T-helper 1 cell treated with Interleukin-12 subunit alpha and Interleukin-12 subunit beta and Interleukin-4 antibody, amounts not matched to agents 30 μg/mL and 1 μg/mL, for 36 hours (primary cell): Measurements from ENCODE around the gene NACAD.

ENCODE experiments used
- H3K27ac Mint-ChIP-seq: one replicate; pipeline ENCODE4 v1.8.0; 2021; ENCODE audit warnings: mild to moderate bottlenecking, mixed read lengths
- H3K27me3 Mint-ChIP-seq: one replicate; pipeline ENCODE4 v1.8.0; 2021; ENCODE audit warnings: low read depth, mixed read lengths
- H3K36me3 Mint-ChIP-seq: one replicate; pipeline ENCODE4 v1.8.0; 2021; ENCODE audit warnings: low read depth, mixed read lengths
- H3K4me1 Mint-ChIP-seq: one replicate; pipeline ENCODE4 v1.8.0; 2021; ENCODE audit warnings: low read depth, mixed read lengths
- H3K4me3 Mint-ChIP-seq: one replicate; pipeline ENCODE4 v1.8.0; 2021; ENCODE audit warnings: mild to moderate bottlenecking, moderate library complexity, mixed read lengths
- H3K9me3 Mint-ChIP-seq: one replicate; pipeline ENCODE4 v1.8.0; 2021; ENCODE audit warnings: mixed read lengths

The NACAD gene

DNA sequence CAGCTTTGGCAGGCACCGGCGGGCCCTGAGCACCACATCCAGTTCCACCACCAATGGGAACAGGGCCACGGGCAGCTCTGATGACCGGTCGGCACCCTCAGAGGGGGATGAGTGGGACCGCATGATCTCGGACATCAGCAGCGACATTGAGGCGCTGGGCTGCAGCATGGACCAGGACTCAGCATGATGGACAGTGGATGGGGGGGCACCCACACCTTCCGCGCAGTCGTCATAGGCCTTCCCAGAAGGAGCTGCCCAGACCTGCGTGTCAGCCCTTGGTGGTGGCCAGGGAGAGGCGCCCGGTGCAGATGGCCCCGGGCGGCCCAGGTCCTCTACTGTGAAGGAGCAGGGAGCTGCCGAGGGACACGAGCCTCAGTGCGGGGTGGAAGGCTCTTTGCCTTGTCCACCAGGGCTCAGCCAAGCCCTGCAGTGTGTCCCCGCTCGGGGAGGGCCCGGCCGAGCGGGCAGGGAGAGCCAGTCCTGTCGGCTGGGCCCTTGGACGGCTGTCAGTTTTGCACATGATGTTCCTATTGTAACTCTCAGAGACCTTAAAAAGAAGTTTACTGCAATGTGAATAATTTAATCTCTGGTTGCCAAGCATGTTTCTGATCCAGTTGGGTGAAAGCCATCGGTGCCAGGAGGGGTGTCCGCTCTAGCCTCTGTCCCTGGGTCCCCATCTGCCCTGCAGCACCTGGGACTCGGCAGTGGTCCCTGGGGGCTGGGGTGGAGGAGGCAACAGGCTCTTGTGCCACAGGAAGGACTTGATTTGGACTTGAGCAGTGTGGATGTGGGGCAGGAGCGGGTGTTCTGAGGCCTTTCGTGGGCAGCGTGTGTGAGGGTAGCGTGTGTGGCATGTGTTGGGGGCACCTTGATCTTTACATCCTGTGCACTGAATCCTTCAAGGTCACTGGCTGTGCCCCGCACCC lies 12.6 kb downstream of the NACAD start:
- no peaks in the 10 kb centered on the region for H3K9me3 Mint-ChIP-seq
- peaks cover 39% of the 10 kb centered on the region for H3K36me3 Mint-ChIP-seq
- H3K4me1 Mint-ChIP-seq: peaks cover 10% of the 10 kb centered on the region
- H3K27ac Mint-ChIP-seq: no peak overlapping the region
- H3K27me3 Mint-ChIP-seq: no peaks in the 10 kb centered on the region
- no peak overlapping the region for H3K4me3 Mint-ChIP-seq

DNA sequence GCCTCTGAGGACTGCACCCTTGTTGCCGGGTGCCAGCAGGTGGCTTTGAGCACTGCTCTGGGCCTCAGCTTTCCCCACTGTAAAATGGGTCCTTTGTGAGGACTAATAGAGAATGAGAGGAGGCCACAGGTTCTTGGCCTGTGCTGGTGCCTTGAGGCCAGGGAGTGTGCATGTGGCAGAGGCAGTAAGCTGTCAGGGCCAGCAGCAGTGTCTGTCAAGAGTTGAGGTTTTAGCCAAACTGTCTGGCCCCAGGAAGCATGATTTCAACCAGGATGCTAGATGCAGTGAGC lies 13.5 kb downstream of the NACAD start:
- H3K27me3 Mint-ChIP-seq: no peaks in the 10 kb centered on the region
- no peaks in the 10 kb centered on the region for H3K9me3 Mint-ChIP-seq
- H3K36me3 Mint-ChIP-seq: peaks cover 41% of the 10 kb centered on the region
- peaks cover 10% of the 10 kb centered on the region for H3K4me1 Mint-ChIP-seq
- H3K4me3 Mint-ChIP-seq: no peak overlapping the region
- H3K27ac Mint-ChIP-seq: no peak overlapping the region

DNA sequence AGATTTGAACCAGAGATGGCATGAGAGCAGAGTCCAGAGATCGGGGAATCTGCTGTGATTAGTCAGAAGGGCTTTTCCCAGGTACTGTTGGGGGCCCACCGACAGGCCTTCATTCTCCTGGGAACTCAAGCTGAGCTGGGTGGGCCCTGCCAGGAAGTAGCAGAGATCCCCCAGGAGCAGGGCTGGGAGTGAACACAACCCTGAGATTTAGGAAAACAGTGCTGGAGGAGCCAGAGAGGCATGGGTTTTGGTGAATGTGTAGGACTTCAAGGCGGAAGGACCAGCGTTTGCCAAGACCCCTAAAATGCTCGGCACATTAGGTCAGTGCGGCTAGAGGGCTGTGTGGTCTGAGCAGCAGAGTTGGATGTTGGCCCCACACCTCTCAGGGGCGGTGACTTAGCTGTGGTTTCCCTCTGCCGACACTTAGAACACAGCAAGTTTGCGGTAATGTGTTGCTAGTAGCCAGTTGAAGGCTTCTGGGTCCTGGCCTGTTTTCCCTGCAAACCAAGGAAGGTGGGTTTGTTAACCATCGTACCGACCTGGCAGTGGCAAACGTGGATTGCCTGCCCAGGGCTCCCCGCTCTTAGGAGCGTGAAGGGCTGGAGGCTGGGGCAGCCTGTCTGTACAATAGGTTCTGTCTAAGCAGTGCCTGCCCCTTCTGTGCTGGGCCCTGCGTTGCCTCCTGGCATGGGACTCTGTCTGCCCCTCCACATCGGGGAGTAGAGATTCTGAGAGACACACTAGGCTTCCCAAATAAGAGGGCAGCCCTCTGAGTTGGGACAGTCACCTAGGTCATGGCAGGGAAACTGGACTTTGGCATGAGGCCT lies 14.0 kb downstream of the NACAD start:
- Mint-ChIP-seq H3K27ac (no peak overlapping the region), H3K27me3 (no peaks in the 10 kb centered on the region), H3K36me3 (peaks cover 41% of the 10 kb centered on the region), H3K4me3 (no peak overlapping the region), H3K9me3 (no peaks in the 10 kb centered on the region), H3K4me1 (peaks cover 8% of the 10 kb centered on the region)

DNA sequence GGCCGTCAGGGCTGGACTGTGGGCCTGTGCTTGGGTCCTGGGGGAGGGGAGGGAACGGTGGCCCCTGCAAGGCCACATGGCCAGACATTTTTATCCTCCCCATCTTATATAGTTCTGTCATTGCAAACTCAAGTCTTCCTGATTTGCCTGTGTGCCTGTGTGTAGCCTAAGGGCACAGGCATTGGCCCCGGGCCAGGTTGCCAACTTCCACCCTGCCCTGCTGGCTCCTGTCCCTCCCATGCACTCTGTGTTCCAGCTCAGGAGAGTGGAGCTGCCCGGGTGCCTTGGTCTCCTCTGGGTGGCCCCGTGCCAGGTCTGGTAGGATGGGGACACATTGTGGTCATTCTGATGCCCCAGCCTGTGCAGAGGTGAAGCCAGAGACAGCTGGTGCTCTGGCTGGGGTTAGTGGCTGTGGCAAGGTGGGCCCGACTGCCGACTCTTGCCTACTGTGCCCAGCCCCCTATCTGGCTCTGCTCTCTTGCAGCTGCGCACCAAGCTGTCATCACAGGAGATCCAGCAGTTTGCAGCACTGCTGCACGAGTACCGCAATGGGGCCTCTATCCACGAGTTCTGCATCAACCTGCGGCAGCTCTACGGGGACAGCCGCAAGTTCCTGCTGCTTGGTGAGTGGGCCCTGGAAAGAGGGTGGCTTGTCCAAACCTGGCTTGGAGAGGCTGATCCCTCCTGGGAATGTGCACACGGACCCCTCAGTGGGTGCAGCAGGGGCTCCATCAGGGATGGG lies 14.8 kb downstream of the NACAD start:
- Mint-ChIP-seq H3K4me1 (peaks cover 8% of the 10 kb centered on the region), H3K36me3 (peaks cover 45% of the 10 kb centered on the region), H3K27ac (no peak overlapping the region)

DNA sequence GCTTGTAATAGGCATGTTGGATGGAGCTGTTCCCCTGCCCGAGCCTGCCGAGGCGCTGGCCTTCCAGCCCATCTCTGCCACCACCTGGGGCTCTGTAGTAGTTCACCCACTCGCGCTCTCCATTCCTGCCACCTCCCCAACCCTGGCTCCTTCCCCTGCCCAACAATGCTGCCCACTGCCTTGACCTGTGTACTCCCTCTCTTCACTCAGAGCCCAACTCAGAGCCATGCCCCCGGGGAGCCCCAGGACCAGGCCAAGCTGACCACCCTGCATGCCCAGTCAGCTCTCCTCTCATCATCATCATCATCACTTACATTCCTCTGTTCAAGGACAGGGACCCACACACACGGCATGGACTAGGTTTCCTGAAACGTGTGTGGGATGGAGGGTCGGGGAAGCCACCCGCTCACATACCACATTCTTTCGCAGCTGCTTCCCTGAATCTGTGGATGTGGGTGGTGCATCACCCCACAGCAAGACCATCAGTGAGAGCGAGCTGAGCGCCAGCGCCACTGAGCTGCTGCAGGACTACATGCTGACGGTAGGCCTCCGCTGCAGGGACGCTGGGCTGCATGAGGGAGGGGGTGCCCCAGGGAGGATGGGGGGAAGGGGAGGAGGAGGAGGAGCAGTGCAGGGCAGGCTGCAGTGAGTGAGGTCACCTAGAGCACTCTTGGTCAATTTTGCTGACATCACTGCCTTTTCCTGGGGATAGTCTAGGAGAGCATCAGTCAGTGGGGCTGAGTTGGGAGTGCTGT lies 15.6 kb downstream of the NACAD start:
- no peak overlapping the region for H3K27ac Mint-ChIP-seq
- H3K9me3 Mint-ChIP-seq: no peaks in the 10 kb centered on the region
- H3K27me3 Mint-ChIP-seq: no peaks in the 10 kb centered on the region
- H3K4me3 Mint-ChIP-seq: no peak overlapping the region
- H3K36me3 Mint-ChIP-seq: peaks cover 48% of the 10 kb centered on the region
- H3K4me1 Mint-ChIP-seq: peaks cover 11% of the 10 kb centered on the region

More for the DNA sequence above, 14.8 kb downstream of the NACAD start:
- H3K9me3 Mint-ChIP-seq: no peaks in the 10 kb centered on the region
- H3K4me3 Mint-ChIP-seq: no peak overlapping the region
- no peaks in the 10 kb centered on the region for H3K27me3 Mint-ChIP-seq

DNA sequence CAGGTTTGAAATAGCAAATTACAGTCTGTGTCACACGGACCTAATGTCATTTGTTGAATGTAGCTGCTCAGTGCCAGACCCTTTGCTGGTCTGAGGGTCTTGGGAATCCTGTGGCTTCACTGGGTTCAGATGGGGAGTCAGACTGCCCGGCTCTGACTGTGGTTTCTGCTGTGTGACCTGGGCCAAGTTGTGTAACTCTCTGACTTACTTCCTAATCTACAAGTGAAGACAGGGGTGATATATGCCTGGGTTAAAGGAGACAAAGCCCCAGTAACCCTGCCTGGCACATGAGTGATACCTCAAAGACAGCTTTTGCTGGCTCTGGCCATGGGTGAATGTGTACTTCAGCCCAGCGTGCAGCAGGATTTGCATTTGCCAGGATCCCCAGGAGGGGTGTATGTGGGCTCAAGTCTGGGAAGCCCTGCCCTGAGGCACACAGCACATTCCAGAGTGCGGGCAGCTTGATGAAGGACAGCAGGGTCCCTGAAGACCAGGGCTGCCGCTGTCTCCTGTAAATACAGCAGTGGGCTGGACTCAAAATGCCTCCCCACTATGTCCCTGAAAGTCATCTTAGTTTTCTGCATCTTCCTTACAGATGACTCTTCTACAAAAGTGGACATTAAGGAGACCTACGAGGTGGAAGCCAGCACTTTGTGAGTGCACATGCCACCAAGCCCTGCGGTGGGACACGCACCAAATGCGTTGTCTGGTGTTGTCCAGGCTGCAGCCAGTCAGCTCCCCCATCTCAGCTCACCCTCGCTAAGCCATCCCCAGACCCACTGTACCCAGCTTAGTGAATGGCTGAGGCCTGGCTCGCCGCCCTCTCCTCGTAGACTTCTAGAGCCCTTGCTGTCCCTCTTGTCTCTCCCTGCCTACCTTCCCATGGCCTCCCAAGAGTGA lies 16.4 kb downstream of the NACAD start:
- Mint-ChIP-seq H3K27me3 (no peaks in the 10 kb centered on the region), H3K27ac (no peak overlapping the region), H3K4me1 (peaks cover 11% of the 10 kb centered on the region), H3K4me3 (no peak overlapping the region), H3K36me3 (peaks cover 47% of the 10 kb centered on the region), H3K9me3 (no peaks in the 10 kb centered on the region)

DNA sequence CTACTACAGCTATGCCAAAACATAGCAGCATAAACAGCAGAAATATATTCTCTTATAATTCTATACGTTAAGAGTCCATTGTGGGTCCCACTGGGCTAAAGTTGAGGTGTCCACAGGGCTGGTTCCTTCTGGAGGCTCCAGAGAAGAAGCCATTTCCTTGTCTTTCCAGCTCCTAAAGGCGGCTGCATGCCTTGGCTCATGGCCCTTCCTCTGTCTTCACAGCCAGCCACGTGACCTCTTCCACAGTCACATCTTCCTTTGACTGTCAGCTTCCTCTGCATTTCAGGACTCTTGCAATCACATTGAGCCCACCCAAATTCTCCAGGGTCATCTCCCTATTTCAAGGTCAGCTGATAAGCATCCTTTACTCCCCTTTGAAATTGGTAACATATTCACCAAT lies 17.2 kb downstream of the NACAD start:
- Mint-ChIP-seq H3K36me3 (peaks cover 44% of the 10 kb centered on the region), H3K27me3 (no peaks in the 10 kb centered on the region), H3K4me1 (peaks cover 10% of the 10 kb centered on the region), H3K27ac (no peak overlapping the region), H3K4me3 (no peak overlapping the region), H3K9me3 (no peaks in the 10 kb centered on the region)

DNA sequence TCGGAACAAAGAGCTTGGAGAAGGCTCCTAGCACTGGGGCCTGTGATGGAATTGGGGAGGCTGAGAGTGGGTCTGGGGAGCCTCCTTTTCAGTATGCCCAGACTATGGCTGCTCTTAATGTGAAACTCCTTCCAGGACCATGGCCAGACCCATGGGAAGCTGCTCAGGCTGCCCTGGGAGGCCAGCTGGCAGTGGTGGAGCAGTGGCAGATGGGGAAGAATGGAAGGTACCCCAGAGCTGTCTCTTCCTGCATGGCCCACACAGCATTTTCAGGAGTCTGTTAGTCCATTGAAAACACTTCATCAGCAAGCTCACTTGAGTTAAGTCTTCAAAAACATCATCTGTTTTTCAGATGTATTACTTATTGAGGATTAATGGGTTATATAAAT lies 18.5 kb downstream of the NACAD start:
- Mint-ChIP-seq H3K27me3 (no peaks in the 10 kb centered on the region), H3K4me1 (peaks cover 16% of the 10 kb centered on the region), H3K4me3 (no peak overlapping the region), H3K36me3 (peaks cover 46% of the 10 kb centered on the region), H3K27ac (no peak overlapping the region), H3K9me3 (no peaks in the 10 kb centered on the region)

DNA sequence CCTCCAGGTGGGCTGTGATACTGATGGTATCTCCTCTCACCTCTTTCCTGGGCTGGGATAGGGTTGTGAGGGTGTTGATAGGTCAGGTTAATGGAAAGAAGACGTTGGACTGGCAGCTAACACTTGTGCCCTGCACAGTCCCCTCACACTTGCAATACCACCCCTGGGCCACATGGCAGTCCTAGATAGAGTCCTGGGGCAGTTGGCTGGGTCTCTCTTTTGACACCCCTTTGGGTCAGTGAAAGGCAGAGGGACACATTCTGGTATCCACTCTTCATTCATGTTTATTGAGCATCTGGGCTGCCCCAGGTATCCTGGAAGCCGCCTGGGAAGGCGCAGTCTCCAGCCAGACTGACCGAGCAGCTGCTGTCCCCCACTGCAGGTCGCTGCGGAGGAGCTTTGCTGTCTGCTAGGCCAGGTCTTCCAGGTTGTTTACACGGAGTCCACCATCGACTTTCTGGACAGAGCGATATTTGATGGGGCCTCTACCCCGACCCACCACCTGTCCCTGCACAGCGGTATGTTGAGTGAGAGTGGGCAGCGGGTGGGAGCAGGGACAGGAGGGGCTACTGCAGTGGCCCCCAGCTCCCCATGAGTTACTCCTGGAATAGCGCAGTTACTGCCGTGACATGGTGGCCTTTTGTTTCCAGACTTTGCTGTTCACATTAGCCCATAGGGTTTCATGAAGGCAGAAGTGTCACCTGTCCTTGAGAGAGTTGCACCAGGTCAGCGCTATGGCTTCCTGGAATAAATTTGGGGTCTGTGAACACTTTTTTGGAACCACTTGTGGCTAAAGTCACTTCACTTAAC lies 19.1 kb downstream of the NACAD start:
- Mint-ChIP-seq H3K4me1 (peaks cover 16% of the 10 kb centered on the region), H3K36me3 (peaks cover 46% of the 10 kb centered on the region), H3K9me3 (no peaks in the 10 kb centered on the region), H3K4me3 (no peak overlapping the region), H3K27ac (no peak overlapping the region), H3K27me3 (no peaks in the 10 kb centered on the region)

DNA sequence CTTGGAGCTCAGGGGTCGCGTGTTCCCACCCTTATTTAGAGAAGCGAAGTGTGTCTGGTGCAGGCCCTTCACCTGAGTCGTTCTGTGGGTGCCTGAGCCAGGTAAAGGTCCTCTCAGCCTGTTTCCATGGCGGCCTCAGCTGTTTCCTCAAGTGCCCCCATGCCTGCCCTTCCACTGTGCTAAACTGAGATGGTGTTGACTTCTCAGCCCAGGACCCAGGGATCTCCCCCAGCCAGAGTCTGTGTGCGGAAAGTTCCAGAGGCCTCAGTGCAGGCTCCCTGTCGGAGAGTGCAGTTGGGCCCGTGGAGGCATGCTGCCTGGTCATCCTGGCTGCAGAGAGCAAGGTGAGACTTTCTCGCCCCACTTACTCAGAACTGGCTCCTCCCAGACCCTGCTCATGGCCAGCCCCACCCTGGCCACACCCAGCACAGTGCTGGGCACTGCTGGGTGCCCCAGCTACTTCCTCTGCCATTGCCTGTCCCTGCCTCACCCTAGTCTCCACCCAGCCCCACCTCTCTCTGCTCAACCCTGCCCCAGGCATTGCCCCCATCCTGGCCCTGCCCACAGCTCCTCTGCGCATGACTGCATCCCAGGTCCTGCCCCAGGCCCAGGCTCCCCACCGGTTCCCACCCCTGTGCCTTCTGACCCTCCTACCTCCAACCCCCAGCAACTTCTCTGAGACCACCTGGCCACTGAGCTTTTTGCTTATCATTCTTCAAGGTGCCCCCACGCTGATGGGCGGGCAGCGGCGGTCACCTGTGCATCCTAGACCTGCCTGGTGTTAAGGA lies 20.3 kb downstream of the NACAD start:
- H3K27me3 Mint-ChIP-seq: no peaks in the 10 kb centered on the region
- peaks cover 46% of the 10 kb centered on the region for H3K36me3 Mint-ChIP-seq
- peaks cover 16% of the 10 kb centered on the region for H3K4me1 Mint-ChIP-seq
- no peak overlapping the region for H3K4me3 Mint-ChIP-seq
- no peaks in the 10 kb centered on the region for H3K9me3 Mint-ChIP-seq
- H3K27ac Mint-ChIP-seq: peak overlapping the region; percentile 45

DNA sequence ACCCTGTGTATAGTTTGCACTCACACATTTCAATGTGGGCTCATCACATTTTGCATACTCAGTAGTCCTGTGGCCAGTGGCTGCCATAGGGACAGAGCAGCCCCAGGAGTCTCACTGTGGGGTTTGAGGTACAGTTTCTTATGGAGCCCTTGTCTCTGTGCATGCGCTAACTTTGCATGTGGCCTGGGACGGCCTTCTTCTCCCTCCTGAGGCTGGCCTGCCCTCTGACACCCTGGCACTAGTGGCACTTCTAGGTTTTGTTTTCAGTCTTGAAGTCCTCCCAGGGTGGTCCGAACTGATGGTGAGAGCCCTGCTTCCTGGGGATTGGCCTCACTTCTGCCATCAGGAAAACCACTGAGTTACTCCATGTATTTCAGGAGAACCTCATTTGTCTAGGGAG lies 21.2 kb downstream of the NACAD start:
- no peaks in the 10 kb centered on the region for H3K9me3 Mint-ChIP-seq
- no peaks in the 10 kb centered on the region for H3K27me3 Mint-ChIP-seq
- peaks cover 16% of the 10 kb centered on the region for H3K4me1 Mint-ChIP-seq
- no peak overlapping the region for H3K4me3 Mint-ChIP-seq
- H3K36me3 Mint-ChIP-seq: peaks cover 40% of the 10 kb centered on the region
- H3K27ac Mint-ChIP-seq: no peak overlapping the region

DNA sequence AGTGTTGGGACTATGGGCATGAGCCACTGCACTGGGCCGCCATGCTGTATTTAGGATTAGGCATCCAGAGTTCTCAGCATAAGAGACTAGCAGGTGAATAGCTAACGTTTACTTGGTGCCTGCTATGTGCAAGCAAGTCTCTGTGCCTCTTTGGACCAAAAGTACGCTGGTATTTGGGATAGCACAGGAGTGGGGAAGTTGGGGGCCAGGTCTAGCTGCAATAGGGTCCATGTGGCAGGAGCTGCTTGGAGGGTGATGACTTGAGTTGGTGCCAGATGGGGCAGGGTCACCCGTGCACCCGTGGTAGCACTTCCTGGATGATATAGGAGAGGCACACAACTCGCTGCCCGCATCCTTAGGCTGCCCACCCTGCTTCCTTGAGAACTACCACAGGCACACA lies 22.4 kb downstream of the NACAD start:
- peaks cover 36% of the 10 kb centered on the region for H3K36me3 Mint-ChIP-seq
- no peaks in the 10 kb centered on the region for H3K27me3 Mint-ChIP-seq
- no peak overlapping the region for H3K4me3 Mint-ChIP-seq
- no peak overlapping the region for H3K27ac Mint-ChIP-seq
- no peaks in the 10 kb centered on the region for H3K9me3 Mint-ChIP-seq
- H3K4me1 Mint-ChIP-seq: peaks cover 19% of the 10 kb centered on the region
